ENCODE results near the gene LAMB4. TPM values are rescaled to one million over a fixed set of nuclear protein-coding genes. Genes with fewer than 3 reads are reported as not detected.
"Not testable (repeated sequence)": the region's sequence is repeated elsewhere in the genome, so short reads cannot be mapped to it uniquely, and the experiment has no call there.

Gene LAMB4
- total RNA-seq, 4 donors from 2014 or later: 2.0 to 28.2 (median 8.8) TPM

DNA sequence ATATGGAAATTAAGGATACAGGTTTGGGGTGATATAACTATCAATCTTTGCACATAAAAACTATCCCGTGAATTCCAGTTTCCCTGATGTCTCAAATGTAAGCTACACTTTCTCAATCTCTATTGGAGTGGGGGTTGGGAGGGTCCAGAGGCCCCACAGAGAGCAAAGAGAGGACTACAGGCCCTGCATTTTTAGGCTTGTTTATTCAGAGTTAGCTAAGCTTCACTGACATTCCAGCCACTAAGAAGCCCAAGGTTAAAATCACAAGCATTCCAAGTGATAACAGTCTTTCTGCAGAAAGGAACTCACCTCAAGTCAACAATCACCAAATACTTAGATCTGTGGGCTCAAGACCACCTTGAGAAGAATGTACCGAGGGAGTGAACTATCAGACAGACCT is 95.6 kb downstream of the LAMB4 start:
- TF ChIP-seq POLR2A (IDR thresholded peaks at IDR 0.05) (no peak), CTCF (IDR thresholded peaks at IDR 0.05) (no peak)
- intact Hi-C loops (cut with DNase I): no loop called here

DNA sequence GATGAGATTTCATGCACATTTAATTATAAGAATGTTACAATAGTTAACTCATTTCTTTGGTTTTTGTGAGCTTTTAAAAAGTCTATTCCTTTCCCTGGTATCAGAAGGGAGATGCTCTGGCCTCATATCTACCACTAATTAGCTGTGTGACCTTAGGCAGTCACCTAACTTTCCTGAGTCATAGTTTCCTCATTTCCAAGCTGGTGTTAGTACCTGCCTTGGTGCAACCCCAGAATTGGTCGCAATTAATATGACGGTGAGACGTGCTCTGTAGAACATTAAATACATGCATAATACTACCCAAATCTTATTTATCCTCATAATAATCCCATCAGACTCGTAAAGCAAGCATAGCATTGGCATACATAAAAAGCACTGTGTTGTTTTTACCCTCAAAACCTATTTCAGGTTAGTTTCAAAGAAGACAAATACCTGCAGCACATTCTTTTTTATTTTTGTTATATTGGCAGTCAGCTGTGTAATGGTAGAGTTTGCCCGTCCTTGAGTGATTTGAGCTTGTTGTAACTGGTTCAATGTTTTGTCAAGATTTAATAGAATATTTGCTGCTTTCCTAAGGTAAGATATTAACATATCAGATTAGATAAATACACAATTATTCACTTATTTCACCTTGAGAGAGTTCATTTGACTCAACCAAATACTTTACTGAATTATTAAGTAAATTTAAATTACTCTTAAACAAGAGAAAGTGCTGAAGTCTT is 96.2 kb downstream of the LAMB4 start:
- intact Hi-C loops (cut with DNase I): no loop called here
- Histone ChIP-seq H3K27ac (no peak overlapping the region), H3K9me3 (no peaks in the 10 kb centered on the region), H3K27me3 (no peaks in the 10 kb centered on the region), H3K4me1 (peaks cover 0 to 3% (median 0%) of the 10 kb centered on the region in 3 donors), H3K36me3 (no peaks in the 10 kb centered on the region), H3K4me3 (no peak overlapping the region)
- 39 to 70% methylated on average over 5 of the region's 5 CpGs for WGBS, 2 donors
- no peak for TF ChIP-seq POLR2A (IDR thresholded peaks at IDR 0.05)
- TF ChIP-seq CTCF (IDR thresholded peaks at IDR 0.05): no peak
- DNase-seq: no peak

More for the DNA sequence above, 95.6 kb downstream of the LAMB4 start:
- no peak for DNase-seq
- H3K36me3 ChIP-seq: no peaks in the 10 kb centered on the region
- no peak overlapping the region for H3K27ac ChIP-seq
- no peaks in the 10 kb centered on the region for H3K27me3 ChIP-seq
- WGBS, 2 donors: 74 to 82% methylated on average over 2 of the region's 2 CpGs
- peaks cover 0 to 3% (median 0%) of the 10 kb centered on the region in 3 donors for H3K4me1 ChIP-seq
- no peaks in the 10 kb centered on the region for H3K9me3 ChIP-seq
- no peak overlapping the region for H3K4me3 ChIP-seq

DNA sequence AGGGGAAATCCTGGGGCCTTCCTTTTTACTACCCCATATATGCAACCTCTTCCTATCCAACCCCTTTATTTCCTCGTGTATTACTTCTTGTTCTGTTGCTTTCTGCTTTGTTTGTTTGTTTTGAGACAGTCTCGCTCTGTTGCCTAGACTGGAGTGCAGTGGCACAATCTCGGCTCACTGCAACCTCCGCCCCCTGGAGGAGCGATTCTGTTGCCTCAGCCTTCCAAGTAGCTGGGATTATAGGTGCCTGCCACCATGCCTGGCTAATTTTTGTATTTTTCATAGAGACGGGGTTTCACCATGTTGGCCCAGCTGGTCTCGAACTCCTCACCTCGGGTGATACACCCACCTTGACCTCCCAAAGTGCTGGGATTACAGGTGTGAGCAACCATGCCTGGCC is 96.9 kb downstream of the LAMB4 start:
- DNase-seq; H3K36me3 ChIP-seq; H3K27ac ChIP-seq; H3K4me1 ChIP-seq; intact Hi-C loops (cut with DNase I); H3K4me3 ChIP-seq; H3K27me3 ChIP-seq; H3K9me3 ChIP-seq: not testable (repeated sequence)
- 84 to 85% methylated on average over 8 of the region's 8 CpGs for WGBS, 2 donors

DNA sequence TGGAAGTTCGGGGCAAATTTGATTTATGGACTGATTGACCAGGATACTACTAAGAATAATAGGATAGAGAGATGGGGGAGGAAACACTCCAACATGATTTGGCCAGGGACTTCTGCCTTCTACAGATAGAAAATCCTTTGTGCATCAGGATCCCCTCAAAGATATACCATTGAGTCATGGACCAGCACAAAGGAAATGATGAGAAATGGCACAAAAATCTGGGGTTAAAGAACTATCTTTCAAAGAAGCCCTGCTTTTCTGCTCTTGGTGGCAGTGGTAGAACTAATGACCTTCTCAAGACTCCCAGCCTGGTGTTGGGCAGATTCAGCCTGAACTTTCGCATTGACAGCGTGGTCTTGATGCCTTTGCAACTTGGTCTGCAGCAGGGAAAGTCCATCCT is 99.6 kb downstream of the LAMB4 start:
- Histone ChIP-seq H3K27me3 (no peaks in the 10 kb centered on the region), H3K4me3 (no peak overlapping the region), H3K4me1 (peaks cover 0 to 3% (median 0%) of the 10 kb centered on the region in 3 donors), H3K27ac (no peak overlapping the region), H3K9me3 (no peaks in the 10 kb centered on the region), H3K36me3 (no peaks in the 10 kb centered on the region)
- no peak for TF ChIP-seq CTCF (IDR thresholded peaks at IDR 0.05)
- no peak for TF ChIP-seq POLR2A (IDR thresholded peaks at IDR 0.05)
- intact Hi-C loops (cut with DNase I): no loop called here
- no peak for DNase-seq
- WGBS, 2 donors: 80 to 100% methylated on average over 3 of the region's 3 CpGs

GRCh38 chr7:108029034-108029433 is 101.1 kb downstream of the LAMB4 start:
- Histone ChIP-seq H3K9me3 (no peaks in the 10 kb centered on the region), H3K27ac (no peak overlapping the region), H3K4me1 (peaks cover 0 to 3% (median 0%) of the 10 kb centered on the region in 3 donors), H3K36me3 (no peaks in the 10 kb centered on the region), H3K4me3 (no peak overlapping the region), H3K27me3 (no peaks in the 10 kb centered on the region)
- WGBS, 2 donors: 82 to 98% methylated on average over 3 of the region's 3 CpGs
- no peak for DNase-seq
- no peak for TF ChIP-seq CTCF (IDR thresholded peaks at IDR 0.05)
- no peak for TF ChIP-seq POLR2A (IDR thresholded peaks at IDR 0.05)
- intact Hi-C loops (cut with DNase I): no loop called here

- no peaks in the 10 kb centered on the region for H3K9me3 ChIP-seq
- no peak overlapping the region for H3K27ac ChIP-seq
- H3K36me3 ChIP-seq: no peaks in the 10 kb centered on the region
- intact Hi-C loops (cut with DNase I): no loop called here
- no peak overlapping the region for H3K4me3 ChIP-seq
- no peak for DNase-seq
- 60 to 72% methylated on average over 2 of the region's 2 CpGs for WGBS, 2 donors
- no peak for TF ChIP-seq CTCF (IDR thresholded peaks at IDR 0.05)
- TF ChIP-seq POLR2A (IDR thresholded peaks at IDR 0.05): no peak
- no peaks in the 10 kb centered on the region for H3K4me1 ChIP-seq
- no peaks in the 10 kb centered on the region for H3K27me3 ChIP-seq
Measured at GRCh38 chr7:108028111-108028510, 102.0 kb downstream of the LAMB4 start.
